ENCODE data around the gene PTGS1. TPM values are rescaled to one million over a fixed set of nuclear protein-coding genes. Genes with fewer than 3 reads are reported as not detected.

PTGS1 gene
- total and polyA plus RNA-seq, 2 of the 8 experiments (the other 6 are each of a cell fraction or from before 2014, with no cell fraction given), result 1.1 to 1.9 TPM

GRCh38 chr9:122389195-122389594 is 18.4 kb downstream of the PTGS1 start (continued):
- no peak for TF ChIP-seq POU5F1 (IDR thresholded peaks at IDR 0.05; ENCODE audit: low read depth, low read length)

All from H1 (cell line).